BLaER1 treated with 17β-estradiol and CSF1 and Interleukin-3, amounts not matched to agents 10 nM and 100 nM (cell line): ENCODE results near the gene CXCL14.
A peak's percentile ranks its signal among the peaks of the same experiment; 100 is the strongest.

Experiments used
- H3K27ac ChIP-seq, 11 experiments: shearing (Covaris generic); formaldehyde crosslinking; 2 replicates each; pipeline ENCODE4 v1.8.1; 2022
- H3K27me3 ChIP-seq, 11 experiments: shearing (Covaris generic); formaldehyde crosslinking; 2 replicates each; pipeline ENCODE4 v1.8.1; 2022
- H3K36me3 ChIP-seq, 11 experiments: shearing (Covaris generic); formaldehyde crosslinking; 2 replicates each; pipeline ENCODE4 v1.8.1; 2022
- H3K4me1 ChIP-seq, 10 experiments: shearing (Covaris generic); formaldehyde crosslinking; 2 replicates each; pipeline ENCODE4 v1.8.1; 2022
- H3K4me2 ChIP-seq, 11 experiments: shearing (Covaris generic); formaldehyde crosslinking; 2 replicates each; pipeline ENCODE4 v1.8.1; 2022
- H3K4me3 ChIP-seq, 10 experiments: shearing (Covaris generic); formaldehyde crosslinking; 2 replicates each; pipeline ENCODE4 v1.8.1; 2022
- H3K9ac ChIP-seq, 11 experiments: shearing (Covaris generic); formaldehyde crosslinking; 2 replicates each; pipeline ENCODE4 v1.8.1; 2022
- H3K9me3 ChIP-seq, 11 experiments: shearing (Covaris generic); formaldehyde crosslinking; replicated peaks in 1 of 11; 2 replicates each; pipeline ENCODE4 v1.8.1; 2022
- H4K20me1 ChIP-seq, 11 experiments: shearing (Covaris generic); formaldehyde crosslinking; 2 replicates each; pipeline ENCODE4 v1.8.1; 2022
- Cebpa-rat ChIP-seq, 11 experiments: shearing (Covaris generic); IDR thresholded peaks; 2 replicates each; pipeline ENCODE4 v1.8.1; 2022

The CXCL14 gene

GRCh38 chr5:135600152-135600570 is 21.4 kb upstream of the CXCL14 start:
- peak overlapping the region in 9 of 11 experiments; percentile 21 to 74 (median 60); a peak in 18 of 22 replicates for H3K4me2 ChIP-seq
- no peaks in the 10 kb centered on the region for H4K20me1 ChIP-seq
- no peak for TF ChIP-seq Cebpa-rat (IDR thresholded peaks at IDR 0.05)

GRCh38 chr5:135599421-135600151 is 20.8 kb upstream of the CXCL14 start:
- peak overlapping the region in 1 of 11 experiments; percentile 21; a peak in 1 of 22 replicates for H3K27ac ChIP-seq
- no peak overlapping the region for H3K9ac ChIP-seq
- TF ChIP-seq Cebpa-rat (IDR thresholded peaks at IDR 0.05): no peak
- peaks cover 17 to 31% (median 23%) of the 10 kb centered on the region in 10 experiments for H3K4me1 ChIP-seq
- no peaks in the 10 kb centered on the region for H3K36me3 ChIP-seq
- peak overlapping the region; percentile 21 to 74 (median 54); a peak in 20 of 22 replicates for H3K4me2 ChIP-seq
- H3K9me3 ChIP-seq: no peaks in the 10 kb centered on the region
- no peak overlapping the region for H3K4me3 ChIP-seq
- no peaks in the 10 kb centered on the region for H4K20me1 ChIP-seq
- H3K27me3 ChIP-seq: no peaks in the 10 kb centered on the region

More at GRCh38 chr5:135600152-135600570, 21.4 kb upstream of the CXCL14 start:
- Histone ChIP-seq H3K9me3 (no peaks in the 10 kb centered on the region), H3K4me3 (no peak overlapping the region), H3K27me3 (no peaks in the 10 kb centered on the region), H3K27ac (peak overlapping the region in 1 of 11 experiments; percentile 21; a peak in 1 of 22 replicates), H3K9ac (no peak overlapping the region), H3K36me3 (no peaks in the 10 kb centered on the region), H3K4me1 (peaks cover 17 to 31% (median 23%) of the 10 kb centered on the region in 10 experiments)

GRCh38 chr5:135598691-135599395 is 20.1 kb upstream of the CXCL14 start:
- no peak for TF ChIP-seq Cebpa-rat (IDR thresholded peaks at IDR 0.05)
- Histone ChIP-seq H3K27ac (no peak overlapping the region), H3K4me2 (peak overlapping the region in 10 of 11 experiments; percentile 21 to 74 (median 57); a peak in 20 of 22 replicates), H3K4me1 (peaks cover 17 to 31% (median 23%) of the 10 kb centered on the region in 10 experiments), H3K9me3 (no peaks in the 10 kb centered on the region), H3K9ac (no peak overlapping the region), H4K20me1 (no peaks in the 10 kb centered on the region), H3K4me3 (no peak overlapping the region), H3K36me3 (no peaks in the 10 kb centered on the region), H3K27me3 (no peaks in the 10 kb centered on the region)

- no peak for TF ChIP-seq Cebpa-rat (IDR thresholded peaks at IDR 0.05)
- no peaks in the 10 kb centered on the region for H3K27me3 ChIP-seq
- H3K4me3 ChIP-seq: no peak overlapping the region
- no peak overlapping the region for H3K4me2 ChIP-seq
- H3K4me1 ChIP-seq: peaks cover 13 to 31% (median 17%) of the 10 kb centered on the region in 10 experiments
- no peaks in the 10 kb centered on the region for H3K9me3 ChIP-seq
- no peak overlapping the region for H3K27ac ChIP-seq
- no peaks in the 10 kb centered on the region for H4K20me1 ChIP-seq
- no peaks in the 10 kb centered on the region for H3K36me3 ChIP-seq
- H3K9ac ChIP-seq: no peak overlapping the region
Measured at GRCh38 chr5:135596788-135597187, 18.0 kb upstream of the CXCL14 start.

- Histone ChIP-seq H3K9ac (no peak overlapping the region), H4K20me1 (no peaks in the 10 kb centered on the region), H3K4me1 (peaks cover 13 to 26% (median 17%) of the 10 kb centered on the region in 10 experiments), H3K4me3 (no peak overlapping the region), H3K27me3 (no peaks in the 10 kb centered on the region), H3K36me3 (no peaks in the 10 kb centered on the region), H3K9me3 (no peaks in the 10 kb centered on the region), H3K27ac (no peak overlapping the region), H3K4me2 (no peak overlapping the region)
- TF ChIP-seq Cebpa-rat (IDR thresholded peaks at IDR 0.05): no peak
Measured at GRCh38 chr5:135596157-135596763, 17.5 kb upstream of the CXCL14 start.

GRCh38 chr5:135594416-135594960 is 15.7 kb upstream of the CXCL14 start:
- Histone ChIP-seq H4K20me1 (no peaks in the 10 kb centered on the region), H3K36me3 (no peaks in the 10 kb centered on the region), H3K4me2 (no peak overlapping the region), H3K9me3 (no peaks in the 10 kb centered on the region), H3K27me3 (no peaks in the 10 kb centered on the region), H3K4me1 (peaks cover 4 to 8% (median 7%) of the 10 kb centered on the region in 10 experiments), H3K9ac (no peak overlapping the region), H3K27ac (no peak overlapping the region), H3K4me3 (no peak overlapping the region)
- TF ChIP-seq Cebpa-rat (IDR thresholded peaks at IDR 0.05): no peak

GRCh38 chr5:135593886-135594285 is 15.1 kb upstream of the CXCL14 start:
- H3K27ac ChIP-seq: no peak overlapping the region
- H3K9me3 ChIP-seq: no peaks in the 10 kb centered on the region
- no peaks in the 10 kb centered on the region for H3K36me3 ChIP-seq
- TF ChIP-seq Cebpa-rat (IDR thresholded peaks at IDR 0.05): no peak
- peaks cover 0 to 7% (median 1%) of the 10 kb centered on the region in 10 experiments; a peak in 11 of 20 replicates for H3K4me1 ChIP-seq
- H3K4me2 ChIP-seq: no peak overlapping the region
- no peak overlapping the region for H3K4me3 ChIP-seq
- no peaks in the 10 kb centered on the region for H3K27me3 ChIP-seq
- H4K20me1 ChIP-seq: no peaks in the 10 kb centered on the region
- H3K9ac ChIP-seq: no peak overlapping the region

GRCh38 chr5:135593141-135593540 is 14.3 kb upstream of the CXCL14 start:
- Histone ChIP-seq H3K4me2 (no peak overlapping the region), H3K9me3 (no peaks in the 10 kb centered on the region), H3K4me3 (no peak overlapping the region), H3K9ac (no peak overlapping the region), H3K27ac (no peak overlapping the region), H3K4me1 (peaks cover 0 to 7% (median 0%) of the 10 kb centered on the region in 10 experiments; a peak in 1 of 20 replicates), H4K20me1 (no peaks in the 10 kb centered on the region), H3K27me3 (no peaks in the 10 kb centered on the region), H3K36me3 (no peaks in the 10 kb centered on the region)
- TF ChIP-seq Cebpa-rat (IDR thresholded peaks at IDR 0.05): no peak
